ENCODE measurements around the gene GRID1. TPM values are rescaled to one million over a fixed set of nuclear protein-coding genes. Genes with fewer than 3 reads are reported as not detected.

GRID1 gene
- total and polyA plus RNA-seq, 10 of the 15 experiments (the other 5 are each of a cell fraction or from before 2014, with no cell fraction given): 0.04 to 0.62 (median 0.08) TPM; not detected in 5

- WGBS (ENCODE audit: insufficient coverage, insufficient replicate concordance, low lambda C conversion rate, missing lambda C conversion rate): 26% methylated on average over 4 of the region's 4 CpGs
- DNase-seq (ENCODE audit: low read depth, low spot score) (no peak), ATAC-seq (no peak), FAIRE-seq (no peak)
- Histone ChIP-seq H4K20me1 (ENCODE audit: control insufficient read depth, insufficient read depth) (no peaks in the 10 kb centered on the region), H3K36me3 (ENCODE audit: control insufficient read depth in 2 of 2, insufficient read depth in 2 of 2, low read length in 1 of 2) (no peaks in the 10 kb centered on the region), H3K9me3 (replicated peaks; ENCODE audit: control insufficient read depth, insufficient read depth, low read length) (no peaks in the 10 kb centered on the region), H3K4me2 (ENCODE audit: control insufficient read depth, insufficient read depth) (no peak overlapping the region), H3K27me3 (replicated peaks in 1 of 2; ENCODE audit: control insufficient read depth in 2 of 2, insufficient read depth in 2 of 2, low read length in 1 of 2) (0 out of 4 replicates have a peak, but pooled peaks cover 0 to 2% of the 10 kb centered on the region in 2 experiments), H3K4me1 (ENCODE audit: control insufficient read depth, insufficient read depth, low read length) (no peaks in the 10 kb centered on the region), H3K4me3 (no peak overlapping the region), H2AFZ (ENCODE audit: control insufficient read depth, low read depth, low read length) (no peak overlapping the region), H3K9ac (ENCODE audit: control insufficient read depth, insufficient read depth, low read length) (no peak overlapping the region), H3K27ac (ENCODE audit: control insufficient read depth, insufficient read depth) (no peak overlapping the region), H3K79me2 (ENCODE audit: control insufficient read depth, insufficient read depth, low read length) (no peaks in the 10 kb centered on the region)
- ChIA-PET POLR2A (no interaction called here), CTCF (interaction anchor here (0.6 kb wide), 1 partner anchor 1278 kb away, joined by 3 read pairs; no protein-coding TSS in a partner anchor), SMC1A (ENCODE audit: uncharacterized antibody, unreplicated experiment) (interaction anchor here (0.9 kb wide), 1 partner anchor 13 kb away, joined by 3 read pairs; no protein-coding TSS in a partner anchor), RAD21 (ENCODE audit: unreplicated experiment) (no interaction called here)
- in situ Hi-C loops (cut with MboI): no loop called here
- intact Hi-C loops (cut with micrococcal nuclease; ENCODE audit: unreplicated experiment): no loop called here
- BruUV-seq (replicated peaks): no TSS peak
- no peak for TF ChIP-seq EZH2 (IDR thresholded peaks at IDR 0.05; ENCODE audit: borderline replicate concordance, control insufficient read depth, low read depth, low read length)
- TF ChIP-seq NR2F1 (conservative IDR thresholded peaks at IDR 0.05): no peak
- no peak for TF ChIP-seq RELB (IDR thresholded peaks at IDR 0.05; ENCODE audit: low read depth)
- TF ChIP-seq HCFC1 (IDR thresholded peaks at IDR 0.05; ENCODE audit: low read length): no peak
- TF ChIP-seq TCF7 (IDR thresholded peaks at IDR 0.05; ENCODE audit: borderline replicate concordance): no peak
- no peak for TF ChIP-seq IRF3 (IDR thresholded peaks at IDR 0.05)
- no peak for TF ChIP-seq IRF5 (IDR thresholded peaks at IDR 0.05; ENCODE audit: borderline replicate concordance)
- no peak for TF ChIP-seq FOS (IDR thresholded peaks at IDR 0.05; ENCODE audit: borderline replicate concordance, extremely low read depth, insufficient read length)
- TF ChIP-seq RBBP5 (conservative IDR thresholded peaks at IDR 0.05): no peak
- no peak for TF ChIP-seq HDAC6 (IDR thresholded peaks at IDR 0.05; ENCODE audit: unreplicated experiment)
- TF ChIP-seq CBFB (IDR thresholded peaks at IDR 0.05; ENCODE audit: low read depth): no peak
- no peak for TF ChIP-seq MEF2A (IDR thresholded peaks at IDR 0.05; ENCODE audit: insufficient read depth, low read depth, low read length)
- no peak for TF ChIP-seq TAF1 (IDR thresholded peaks at IDR 0.05; ENCODE audit: borderline replicate concordance, low read depth, low read length)
- TF ChIP-seq ZNF687 (IDR thresholded peaks at IDR 0.05): no peak
- no peak for TF ChIP-seq POLR2AphosphoS5 (IDR thresholded peaks at IDR 0.05; ENCODE audit: low read length)
- TF ChIP-seq KDM1A (IDR thresholded peaks at IDR 0.05; ENCODE audit: borderline replicate concordance): no peak
- no peak for TF ChIP-seq CBX3 (IDR thresholded peaks at IDR 0.05; ENCODE audit: borderline replicate concordance, low read depth)
- no peak for TF ChIP-seq DPF2 (IDR thresholded peaks at IDR 0.05)
- TF ChIP-seq SREBF1 (IDR thresholded peaks at IDR 0.05; ENCODE audit: low read length): no peak
Observed at GRCh38 chr10:85661123-85661522, 705.5 kb downstream of the GRID1 start.
